ENCODE measurements around the gene TPD52L1. TPM values are rescaled to one million over a fixed set of nuclear protein-coding genes. Genes with fewer than 3 reads are reported as not detected.
A peak's percentile ranks its signal among the peaks of the same experiment; 100 is the strongest.
"Not testable (repeated sequence)": the region's sequence is repeated elsewhere in the genome, so short reads cannot be mapped to it uniquely, and the experiment has no call there.

The TPD52L1 gene
- total RNA-seq, 1 experiment from 2014 or later = 6.4 TPM

DNA sequence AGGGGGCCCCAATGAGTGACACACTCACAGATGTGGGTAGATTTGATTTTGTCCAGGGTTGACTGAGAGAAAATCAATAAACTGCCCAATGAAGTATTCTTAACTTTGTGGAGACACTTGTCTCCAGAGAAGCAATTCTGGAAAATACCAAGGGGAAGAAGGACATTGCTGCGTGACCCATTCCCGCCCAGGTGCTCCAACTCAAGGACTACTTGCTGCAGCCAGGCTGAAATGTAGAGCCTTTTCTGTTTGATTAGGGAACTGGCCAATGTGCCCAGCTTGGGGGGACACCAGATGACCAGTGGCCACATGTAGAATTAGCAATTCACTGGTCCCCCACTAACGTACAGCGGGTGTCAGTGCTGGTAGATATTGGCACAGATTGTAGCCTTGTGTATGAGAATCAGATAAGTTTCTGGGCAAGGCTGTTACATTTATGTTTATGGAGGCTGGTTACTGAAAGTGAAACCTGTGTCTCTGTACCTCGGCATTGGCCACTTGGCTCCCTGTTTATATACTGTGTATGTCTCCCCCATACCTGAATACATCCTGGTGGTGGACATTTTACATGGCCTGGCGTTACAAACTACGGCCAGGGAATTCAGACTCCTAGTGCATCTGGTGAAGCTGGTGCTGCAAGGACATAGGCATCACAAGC lies 115.9 kb downstream of the TPD52L1 start:
- DNase-seq (ENCODE audit: low read depth) = no peak

DNA sequence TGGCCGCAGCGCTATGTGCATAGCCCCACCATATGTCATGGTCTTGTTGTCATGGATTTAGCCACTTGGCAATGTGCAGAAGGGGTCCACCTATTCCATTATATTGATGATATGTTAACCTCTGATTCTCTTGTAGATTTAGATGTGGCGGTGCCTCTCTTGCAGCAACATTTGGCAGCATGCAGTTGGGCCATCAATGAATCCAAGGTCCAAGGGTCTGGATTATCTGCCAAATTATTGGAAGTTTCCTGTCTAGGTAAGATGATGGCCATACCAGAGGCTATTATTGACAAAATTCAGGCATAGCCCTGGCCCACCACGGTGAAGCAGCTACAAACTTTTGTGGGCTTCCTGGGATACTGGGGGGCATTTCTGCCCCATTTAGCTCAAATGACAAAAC lies 116.8 kb downstream of the TPD52L1 start:
- no peak for DNase-seq (ENCODE audit: low read depth)

DNA sequence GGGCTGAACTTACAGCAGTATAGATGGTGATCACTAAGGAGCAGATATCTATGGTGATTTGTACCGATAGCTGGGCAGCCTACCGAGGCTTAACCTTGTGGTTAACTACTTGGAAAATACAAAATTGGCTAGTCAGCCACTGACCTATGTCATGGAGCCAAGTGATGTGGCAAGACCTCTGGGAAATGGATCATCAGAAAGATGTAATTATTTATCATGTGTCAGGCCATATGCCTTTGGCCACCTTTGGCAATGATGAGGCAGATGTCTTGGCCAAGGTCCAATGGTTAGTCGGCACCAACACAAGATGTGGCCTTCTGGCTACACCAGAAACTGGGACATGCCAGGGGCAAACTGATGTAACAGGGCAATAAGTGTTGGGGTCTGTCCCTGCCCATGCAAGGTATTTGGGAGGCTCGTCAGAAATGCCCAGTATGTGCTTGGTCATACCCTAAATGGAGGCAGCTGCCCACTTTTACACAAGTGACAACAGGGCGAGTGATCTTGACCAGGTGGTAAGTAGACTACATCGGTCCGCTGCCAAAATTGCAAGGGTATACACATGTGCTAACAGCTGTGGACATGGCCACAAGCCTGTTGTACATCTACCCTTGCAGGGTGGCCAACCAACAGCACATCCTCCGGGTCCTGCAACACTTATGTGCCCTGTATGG lies 118.0 kb downstream of the TPD52L1 start:
- no peak for DNase-seq (ENCODE audit: low read depth)

DNA sequence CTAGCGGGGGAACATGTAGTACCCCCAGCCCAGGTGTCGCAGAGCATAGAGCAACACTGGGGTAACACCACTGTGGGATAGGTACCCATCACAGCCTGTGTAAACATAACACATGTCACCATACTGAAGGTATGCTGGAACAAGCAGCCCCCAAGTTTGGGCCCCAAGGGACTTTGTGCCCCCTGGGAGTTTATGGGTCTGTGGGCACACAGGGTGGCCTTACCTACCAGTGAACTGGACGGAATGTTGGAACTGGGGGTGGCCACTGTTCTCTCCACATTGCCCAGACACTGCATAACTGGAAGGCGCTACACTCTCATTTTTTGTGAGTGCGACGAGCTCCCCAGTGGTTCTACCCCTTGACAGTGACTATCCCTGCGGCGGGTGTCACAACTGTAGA lies 119.7 kb downstream of the TPD52L1 start:
- no peak for DNase-seq (ENCODE audit: low read depth)

- peak; percentile 82 for DNase-seq (ENCODE audit: low read depth)
Measured at GRCh38 chr6:125273965-125274364, 120.4 kb downstream of the TPD52L1 start.

DNA sequence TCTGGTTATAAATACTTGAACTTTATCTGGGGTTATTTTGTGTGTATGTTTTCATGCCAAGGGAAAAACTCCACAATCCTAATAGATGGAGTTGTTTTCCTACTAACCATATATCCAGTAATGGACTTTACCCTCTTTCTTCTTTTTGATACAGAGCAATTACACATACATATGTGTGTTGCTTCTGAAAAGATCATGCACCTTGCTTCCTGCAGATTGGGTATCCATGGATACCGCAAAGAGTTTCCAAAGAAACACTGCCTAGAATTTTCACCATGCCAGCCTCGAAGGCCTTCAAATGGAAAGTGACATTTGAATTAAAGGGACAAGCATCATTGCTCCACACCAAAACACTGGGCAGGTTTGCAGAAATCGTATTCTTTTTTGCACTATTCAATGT lies 121.4 kb downstream of the TPD52L1 start:
- DNase-seq (ENCODE audit: low read depth) = no peak

DNA sequence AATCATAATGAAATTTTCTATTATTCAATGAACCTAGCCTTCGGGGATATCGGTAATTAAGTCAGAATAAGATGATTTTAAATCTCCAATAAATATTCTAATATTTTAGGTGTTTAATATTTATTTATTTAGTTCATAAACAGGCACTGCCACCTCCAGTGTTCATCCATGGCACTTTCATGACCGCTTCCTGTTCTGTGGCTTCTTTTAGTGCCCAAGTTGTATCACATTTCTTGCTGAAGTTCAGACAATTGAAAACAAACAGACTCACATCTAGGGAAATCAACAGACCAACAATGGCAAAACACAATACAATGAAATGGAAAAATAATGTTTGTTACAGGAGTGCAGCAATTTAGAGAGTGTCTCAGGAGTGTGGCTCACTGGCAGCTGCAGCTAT lies 122.2 kb downstream of the TPD52L1 start:
- DNase-seq (ENCODE audit: low read depth) = no peak

GRCh38 chr6:125277838-125278237 lies 124.3 kb downstream of the TPD52L1 start:
- no peak for DNase-seq (ENCODE audit: low read depth)

DNA sequence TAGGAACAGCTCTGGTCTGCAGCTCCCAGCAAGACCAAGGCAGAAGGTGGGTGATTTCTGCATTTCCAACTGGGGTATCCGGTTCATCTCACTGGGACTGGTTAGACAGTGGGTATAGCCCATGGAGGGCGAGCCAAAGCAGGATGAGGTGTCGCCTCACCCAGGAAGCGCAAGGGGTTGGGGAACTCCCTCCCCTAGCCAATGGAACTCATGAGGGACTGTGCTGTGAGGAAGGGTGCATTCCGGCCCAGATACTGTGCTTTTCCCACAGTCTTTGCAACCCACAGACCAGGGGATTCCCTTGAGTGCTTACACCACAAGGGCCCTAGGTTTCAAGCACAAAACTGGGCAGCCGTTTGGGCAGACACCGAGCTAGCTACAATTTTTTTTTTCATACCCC lies 126.4 kb downstream of the TPD52L1 start:
- DNase-seq (ENCODE audit: low read depth) = no peak

GRCh38 chr6:125280370-125281035 lies 126.9 kb downstream of the TPD52L1 start:
- not testable (repeated sequence) for DNase-seq (ENCODE audit: low read depth)

DNA sequence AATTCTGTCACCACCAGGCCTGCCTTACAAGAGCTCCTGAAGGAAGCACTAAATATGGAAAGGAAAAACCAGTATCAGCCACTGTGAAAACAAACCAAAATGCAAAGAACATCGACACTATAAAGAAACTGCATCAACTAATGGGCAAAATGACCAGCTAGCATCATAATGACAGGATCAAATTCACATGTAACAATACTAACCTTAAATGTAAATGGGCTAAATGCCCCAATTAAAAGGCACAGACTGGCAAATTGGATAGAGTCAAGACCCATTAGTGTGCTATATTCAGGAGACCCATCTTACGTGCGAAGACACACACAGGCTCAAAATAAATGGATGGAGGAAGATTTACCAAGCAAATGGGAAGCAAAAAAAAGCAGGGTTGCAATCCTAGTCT lies 128.9 kb downstream of the TPD52L1 start:
- not testable (repeated sequence) for DNase-seq (ENCODE audit: low read depth)

DNA sequence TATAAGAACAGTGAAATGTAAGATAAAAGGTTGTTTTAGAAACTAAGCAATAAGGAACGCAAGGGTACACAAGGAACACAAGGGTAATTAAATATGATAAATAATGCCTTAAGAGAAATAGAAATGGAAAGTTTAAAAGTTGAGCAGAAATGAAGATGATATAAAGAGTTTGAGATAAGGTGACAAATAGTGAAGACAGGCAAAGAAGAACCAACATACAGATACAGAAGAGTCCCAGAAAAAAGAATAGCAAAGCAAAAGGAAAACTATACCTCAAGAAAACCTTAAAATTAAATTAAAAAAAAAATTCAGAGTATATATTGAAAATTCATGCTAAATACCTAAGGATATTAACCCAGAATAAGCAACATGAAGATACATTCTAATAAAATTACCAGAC lies 131.8 kb downstream of the TPD52L1 start:
- DNase-seq (ENCODE audit: low read depth) = no peak

DNA sequence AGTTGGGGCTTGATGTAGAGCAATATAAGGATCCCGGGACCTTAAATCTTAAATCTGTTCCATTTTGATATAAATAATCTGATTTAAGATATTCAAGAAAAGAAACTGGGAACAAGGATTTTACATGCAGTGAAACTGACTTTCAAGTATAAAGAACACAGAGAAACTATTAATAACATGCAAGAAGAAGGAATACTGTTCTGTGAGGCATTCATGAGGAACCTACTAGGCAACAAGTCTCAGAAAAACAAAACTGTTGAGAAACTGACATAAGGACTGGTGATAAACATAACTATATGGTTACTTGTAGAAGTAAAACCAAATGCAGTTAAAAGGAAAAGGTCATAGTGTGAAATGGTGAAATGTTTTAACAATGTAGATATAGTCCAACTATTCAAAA lies 132.4 kb downstream of the TPD52L1 start:
- no peak for DNase-seq (ENCODE audit: low read depth)

- no peak for DNase-seq (ENCODE audit: low read depth)
Measured at GRCh38 chr6:125287718-125288117, 134.1 kb downstream of the TPD52L1 start.

GRCh38 chr6:125293587-125293986 lies 140.0 kb downstream of the TPD52L1 start:
- DNase-seq (ENCODE audit: low read depth) = no peak

DNA sequence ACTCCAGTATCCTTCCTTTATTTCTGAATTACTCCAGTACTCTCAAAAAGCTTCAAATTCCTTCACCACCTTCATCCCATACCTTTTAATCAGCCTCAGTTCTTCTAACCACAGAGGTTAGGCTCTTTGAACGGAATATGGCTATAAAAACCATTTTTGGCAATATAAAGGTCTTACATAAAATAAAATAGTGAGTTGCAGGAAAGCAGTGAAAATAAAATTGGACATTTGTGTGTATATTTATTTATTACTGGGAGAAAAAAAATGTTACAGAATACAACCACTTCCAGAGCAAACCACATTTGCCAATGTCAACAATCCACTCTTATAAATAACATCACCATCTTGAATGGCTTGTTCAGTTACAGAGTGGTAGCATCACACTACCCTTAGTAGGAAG lies 140.5 kb downstream of the TPD52L1 start:
- DNase-seq (ENCODE audit: low read depth) = no peak

DNA sequence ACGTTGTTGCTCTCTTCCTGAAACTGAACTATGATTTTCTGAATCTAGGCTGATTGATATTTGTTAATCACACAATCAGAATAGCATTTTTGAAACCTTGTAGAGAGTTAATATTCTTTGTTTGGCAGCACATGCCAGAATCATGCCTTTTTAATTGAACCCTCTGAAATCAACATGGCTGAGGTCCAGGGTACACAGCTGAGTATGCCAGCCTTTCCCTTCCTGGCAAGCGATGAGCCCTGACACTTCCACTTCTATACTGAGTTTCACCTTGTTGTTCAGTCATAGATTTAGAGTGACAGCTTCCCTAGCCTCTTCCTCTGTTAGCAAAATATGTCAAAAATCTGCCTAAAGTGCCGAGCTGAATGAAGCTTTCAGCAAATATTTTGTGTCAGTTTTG lies 141.4 kb downstream of the TPD52L1 start:
- DNase-seq (ENCODE audit: low read depth) = no peak

- no peak for DNase-seq (ENCODE audit: low read depth)
Measured at GRCh38 chr6:125296471-125296870, 142.9 kb downstream of the TPD52L1 start.

DNA sequence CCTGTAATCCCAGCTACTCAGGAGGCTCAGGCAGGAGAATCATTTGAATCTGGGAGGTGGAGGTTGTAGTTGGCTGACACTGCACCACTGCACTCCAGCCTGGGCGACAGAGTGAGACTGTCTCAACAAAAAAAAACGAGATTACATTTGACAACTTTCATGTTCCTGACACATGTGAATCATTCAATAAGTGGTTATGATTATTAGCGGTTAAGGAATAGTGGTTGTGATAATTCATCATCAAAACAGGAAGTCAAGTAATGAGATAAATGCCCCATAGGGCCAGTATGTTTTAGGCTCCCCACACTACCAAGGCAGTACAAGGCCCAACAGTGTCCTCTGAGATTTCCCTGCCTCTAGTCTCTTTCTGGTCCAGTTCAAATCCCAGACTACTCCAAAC lies 145.7 kb downstream of the TPD52L1 start:
- no peak for DNase-seq (ENCODE audit: low read depth)

DNA sequence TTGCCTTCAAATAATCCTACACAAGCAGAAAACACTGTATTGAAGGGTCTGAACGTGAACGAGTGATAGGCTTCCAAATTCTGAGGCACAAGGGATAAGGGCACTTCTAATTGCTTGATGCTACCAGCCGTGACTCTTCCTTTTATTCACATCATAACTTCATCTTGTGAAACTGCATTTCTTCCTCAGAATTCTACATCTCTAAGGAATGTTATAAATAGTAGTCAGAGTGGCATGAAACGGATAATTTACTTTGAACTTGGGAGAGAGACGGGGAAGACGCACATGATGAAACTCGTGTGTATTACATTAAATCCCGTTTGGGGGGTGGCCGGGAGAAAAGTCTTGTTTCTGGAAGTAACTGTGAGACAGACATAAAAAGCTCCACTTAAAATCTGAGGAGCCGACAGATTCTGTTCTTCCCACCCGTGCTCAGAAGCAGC lies 147.4 kb downstream of the TPD52L1 start:
- no peak for DNase-seq (ENCODE audit: low read depth)

DNA sequence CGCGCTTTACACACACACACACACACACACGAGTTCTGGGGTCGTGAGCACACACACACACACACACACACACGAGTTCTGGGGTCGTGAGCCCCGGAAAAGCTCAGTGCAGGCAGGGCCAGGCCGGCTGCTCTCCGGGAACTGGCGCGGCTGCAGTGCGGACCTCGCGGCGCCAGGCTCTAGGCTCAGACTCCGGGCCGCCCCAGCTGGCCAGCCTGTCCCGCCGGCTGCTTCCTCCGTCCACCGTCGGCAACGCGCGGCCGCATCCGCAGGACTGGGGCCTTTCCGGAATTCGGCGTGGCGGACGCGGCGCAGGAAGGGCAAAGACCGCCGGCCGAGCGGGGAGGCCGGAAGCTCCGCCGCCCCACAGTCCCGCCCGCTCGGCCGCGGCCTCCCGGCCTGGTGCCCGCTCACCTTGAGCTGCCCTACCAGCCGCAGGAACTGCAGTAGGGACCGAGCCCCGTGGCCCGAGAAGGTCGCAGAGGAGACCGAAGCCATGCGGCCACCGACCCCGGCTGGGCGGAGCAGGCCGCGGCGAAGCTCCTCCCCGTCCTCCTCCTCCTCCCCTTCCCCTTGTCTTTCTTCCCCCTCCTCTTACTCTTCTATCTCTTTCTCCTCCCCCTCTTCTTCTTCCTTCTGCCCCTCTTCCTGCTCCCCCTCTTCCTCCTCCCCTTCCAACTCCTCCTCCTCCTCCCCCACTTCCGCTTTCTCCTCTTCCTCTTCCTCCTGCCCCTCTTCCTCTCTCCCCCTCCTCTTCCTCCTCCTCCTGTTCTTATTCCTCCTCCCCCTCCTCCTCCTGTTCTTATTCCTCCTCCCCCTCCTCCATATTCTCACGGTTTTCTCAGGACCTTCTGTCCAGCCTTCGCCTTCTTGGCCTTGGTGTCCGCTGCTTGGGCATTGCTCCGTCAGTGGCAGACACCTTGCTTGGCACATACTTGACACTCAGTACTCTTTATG lies 148.1 kb downstream of the TPD52L1 start, which contains the start of gene HDDC2:
HDDC2 (minus strand) TSS at position 533 of the 957 bp plus-strand sequence; CDS start at position 498, 35 bp downstream.
- DNase-seq (ENCODE audit: low read depth) = peak; percentile 78

Data from Daoy (cell line).